Cardiac muscle cell (in vitro differentiated cells and primary cell): ENCODE data around the gene OAS2. TPM values are rescaled to one million over a fixed set of nuclear protein-coding genes. Genes with fewer than 3 reads are reported as not detected.

Experiments
- DNase-seq, 2 donors: peaks; one replicate each; pipeline versions ENCODE4 v3.0.0 to v3.0.0-alpha.2; 2010 to 2017; ENCODE audit warnings: low read depth in 1 of 2, low spot score in 1 of 2
- H3K27ac ChIP-seq: fragments of 200-600 bp; sonication (generic); 2 replicates; pipeline ENCODE4 v1.5.1; 2016
- H3K27me3 ChIP-seq: fragments of 200-600 bp; sonication (generic); 2 replicates; pipeline ENCODE4 v1.6.0; 2016; ENCODE audit warnings: control low read depth
- H3K36me3 ChIP-seq: fragments of 200-600 bp; sonication (generic); 2 replicates; pipeline ENCODE4 v1.5.1; 2016; ENCODE audit warnings: control low read depth
- H3K4me1 ChIP-seq: fragments of 200-600 bp; sonication (generic); 2 replicates; pipeline ENCODE4 v1.8.1; 2017; ENCODE audit warnings: low read depth, mild to moderate bottlenecking, mixed run types
- H3K4me3 ChIP-seq: fragments of 200-600 bp; sonication (generic); 2 replicates; pipeline ENCODE4 v1.5.1; 2016; ENCODE audit warnings: mild to moderate bottlenecking
- H3K9me3 ChIP-seq: fragments of 200-600 bp; sonication (generic); 2 replicates; pipeline ENCODE4 v1.5.1; 2017; ENCODE audit warnings: low read depth, mild to moderate bottlenecking, control low read depth
- CTCF ChIP-seq: IDR thresholded peaks from 2 replicates; pipeline ENCODE4 v1.5.1; 2012; ENCODE audit warnings: low read depth, mild to moderate bottlenecking, low read length
- polyA plus RNA-seq: library from polyadenylated mRNA; unstranded; fragments of >200 nt; fragmentation: Nextera tagmentation; extraction: Ambion mirVana; gene quantifications from 2 replicates; pipeline ENCODE4 v1.2.1, GENCODE V29; 2016
- total RNA-seq: library from RNA; depleted of rRNA; stranded (reverse); fragments of >200 nt; gene quantifications from 2 replicates; pipeline ENCODE4 v1.2.3, GENCODE V29; 2016

Gene OAS2
- total and polyA plus RNA-seq, 2 experiments from 2014 or later, result not detected

- DNase-seq, result peak in 1 of 2 donors; percentile 55
- no peaks in the 10 kb centered on the region for H3K36me3 ChIP-seq
- H3K4me1 ChIP-seq, result no peaks in the 10 kb centered on the region
- no peak overlapping the region for H3K4me3 ChIP-seq
- H3K27ac ChIP-seq, result no peak overlapping the region
- H3K27me3 ChIP-seq, result no peaks in the 10 kb centered on the region
- no peaks in the 10 kb centered on the region for H3K9me3 ChIP-seq
- no peak for TF ChIP-seq CTCF
Observed at GRCh38 chr12:112971248-112971647, 7.1 kb upstream of the OAS2 start.

- no peak for DNase-seq
- H3K4me1 ChIP-seq, result no peaks in the 10 kb centered on the region
- no peaks in the 10 kb centered on the region for H3K9me3 ChIP-seq
- H3K27ac ChIP-seq, result no peak overlapping the region
- no peak overlapping the region for H3K4me3 ChIP-seq
- no peaks in the 10 kb centered on the region for H3K27me3 ChIP-seq
- TF ChIP-seq CTCF, result no peak
- H3K36me3 ChIP-seq, result no peaks in the 10 kb centered on the region
Observed at GRCh38 chr12:112973011-112973735, 5.1 kb upstream of the OAS2 start.

- H3K27me3 ChIP-seq, result no peaks in the 10 kb centered on the region
- H3K27ac ChIP-seq, result no peak overlapping the region
Observed at GRCh38 chr12:112973818-112974231, 4.5 kb upstream of the OAS2 start.

GRCh38 chr12:112974904-112975303 lies 3.4 kb upstream of the OAS2 start:
- Histone ChIP-seq H3K4me1 (no peaks in the 10 kb centered on the region), H3K36me3 (no peaks in the 10 kb centered on the region), H3K27me3 (no peaks in the 10 kb centered on the region), H3K4me3 (no peak overlapping the region), H3K27ac (no peak overlapping the region), H3K9me3 (no peaks in the 10 kb centered on the region)
- no peak for TF ChIP-seq CTCF
- DNase-seq, result no peak

More at GRCh38 chr12:112973818-112974231, 4.5 kb upstream of the OAS2 start:
- DNase-seq, result no peak
- Histone ChIP-seq H3K4me3 (no peak overlapping the region), H3K36me3 (no peaks in the 10 kb centered on the region), H3K4me1 (no peaks in the 10 kb centered on the region), H3K9me3 (no peaks in the 10 kb centered on the region)
- TF ChIP-seq CTCF, result no peak

GRCh38 chr12:112977139-112977538 lies 1.2 kb upstream of the OAS2 start:
- no peaks in the 10 kb centered on the region for H3K4me1 ChIP-seq

More at GRCh38 chr12:112977139-112977538, 1.2 kb upstream of the OAS2 start:
- H3K27ac ChIP-seq, result no peak overlapping the region
- no peak for DNase-seq
- TF ChIP-seq CTCF, result no peak
- no peaks in the 10 kb centered on the region for H3K27me3 ChIP-seq
- H3K9me3 ChIP-seq, result no peaks in the 10 kb centered on the region
- H3K36me3 ChIP-seq, result no peaks in the 10 kb centered on the region
- H3K4me3 ChIP-seq, result no peak overlapping the region
